CD4-positive, alpha-beta T cell treated with Interferon alpha-2 for 1 hour (primary cell): ENCODE data around the gene IMPDH1.

Source experiments
- DNase-seq, 2 donors: peaks; one replicate each; pipeline ENCODE4 v3.0.0-alpha.2; 2020 to 2022

IMPDH1 gene

DNA sequence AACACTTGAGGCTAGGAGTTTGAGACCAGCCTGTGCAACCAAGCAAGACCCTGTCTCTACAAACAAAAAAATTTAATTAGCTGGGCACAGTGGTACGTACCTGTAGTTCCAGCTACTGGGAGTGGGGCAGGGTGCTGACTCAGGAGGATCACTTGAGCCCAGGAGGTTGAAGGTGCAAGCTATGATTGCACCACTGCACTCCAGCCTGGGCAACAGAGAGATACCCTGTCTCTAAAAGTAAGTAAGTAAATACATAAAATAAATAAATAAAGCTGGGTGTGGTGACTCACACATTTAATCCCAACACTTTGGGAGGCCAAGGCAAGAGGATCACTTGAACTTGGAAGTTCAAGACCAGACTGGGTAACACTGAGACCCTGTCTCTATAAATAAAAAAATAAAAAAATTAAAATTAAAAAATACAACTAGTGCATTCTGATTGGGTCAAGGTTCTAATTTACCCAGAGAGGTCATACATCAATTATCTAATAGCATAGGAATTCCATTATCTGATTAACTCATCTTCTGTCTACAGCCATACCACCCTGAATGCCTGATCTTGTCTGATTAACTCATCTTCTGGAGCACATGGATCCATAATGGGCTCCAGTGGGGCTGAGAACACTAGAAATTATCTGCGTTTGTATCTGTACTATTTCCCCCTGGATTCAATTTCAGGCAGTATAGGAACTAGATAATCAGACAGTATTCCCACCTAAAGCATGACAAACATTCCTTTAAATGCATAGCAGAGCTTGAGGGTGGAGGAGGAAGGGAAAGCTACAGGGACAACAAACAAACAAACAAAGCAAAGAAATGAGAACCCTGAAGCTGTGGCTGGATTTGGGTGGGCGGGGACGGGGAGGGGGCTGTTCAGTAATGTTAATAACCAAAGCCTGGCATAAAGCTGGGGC, 24.9 kb upstream of the IMPDH1 start:
- no peak for DNase-seq

- DNase-seq, result no peak
Measured at GRCh38 chr7:128431754-128432153, 22.0 kb upstream of the IMPDH1 start.

GRCh38 chr7:128431221-128431620, 21.4 kb upstream of the IMPDH1 start:
- no peak for DNase-seq

DNA sequence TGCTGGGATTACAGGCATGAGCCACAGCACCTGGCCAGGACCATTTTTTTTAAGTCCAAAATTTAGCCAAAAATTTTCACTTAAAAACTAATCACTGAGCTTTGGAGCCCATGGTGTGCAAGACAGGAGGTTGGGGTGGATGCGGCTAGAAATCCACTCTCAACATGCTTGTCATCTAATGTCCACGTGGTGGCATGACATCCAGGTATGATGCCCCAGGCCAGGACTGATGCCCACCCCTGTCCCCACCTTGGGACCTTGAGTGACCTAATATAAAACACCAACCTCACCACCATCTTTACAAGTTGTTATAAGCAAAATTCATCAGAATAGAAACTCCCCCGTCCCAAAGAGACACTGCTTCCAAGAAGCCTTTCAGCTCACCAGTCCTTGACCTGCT, 20.4 kb upstream of the IMPDH1 start:
- DNase-seq, result no peak

- DNase-seq, result peak in 1 of 2 donors; percentile 70
Measured at GRCh38 chr7:128427289-128427891, 17.6 kb upstream of the IMPDH1 start.

DNA sequence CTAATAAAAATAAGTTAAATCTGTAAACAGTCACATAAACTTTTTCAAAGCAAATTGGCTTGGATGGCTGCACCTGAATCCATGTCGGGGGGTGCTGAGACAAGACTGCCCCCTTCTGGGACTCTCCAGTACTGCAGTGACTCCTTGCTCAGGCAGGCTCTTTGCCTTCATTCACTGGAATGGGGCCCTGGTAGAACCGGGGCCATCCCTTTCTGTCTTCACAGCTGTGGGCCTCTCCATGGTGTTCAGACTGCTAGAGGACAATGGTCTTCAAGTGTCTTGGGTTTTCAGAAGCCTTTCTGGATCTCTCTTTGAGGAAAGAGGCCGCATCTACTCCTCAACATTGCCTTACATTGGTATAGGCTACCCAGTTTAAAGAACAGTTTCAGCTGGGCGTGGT, 16.1 kb upstream of the IMPDH1 start:
- DNase-seq, result peak; percentile 72 to 83

DNA sequence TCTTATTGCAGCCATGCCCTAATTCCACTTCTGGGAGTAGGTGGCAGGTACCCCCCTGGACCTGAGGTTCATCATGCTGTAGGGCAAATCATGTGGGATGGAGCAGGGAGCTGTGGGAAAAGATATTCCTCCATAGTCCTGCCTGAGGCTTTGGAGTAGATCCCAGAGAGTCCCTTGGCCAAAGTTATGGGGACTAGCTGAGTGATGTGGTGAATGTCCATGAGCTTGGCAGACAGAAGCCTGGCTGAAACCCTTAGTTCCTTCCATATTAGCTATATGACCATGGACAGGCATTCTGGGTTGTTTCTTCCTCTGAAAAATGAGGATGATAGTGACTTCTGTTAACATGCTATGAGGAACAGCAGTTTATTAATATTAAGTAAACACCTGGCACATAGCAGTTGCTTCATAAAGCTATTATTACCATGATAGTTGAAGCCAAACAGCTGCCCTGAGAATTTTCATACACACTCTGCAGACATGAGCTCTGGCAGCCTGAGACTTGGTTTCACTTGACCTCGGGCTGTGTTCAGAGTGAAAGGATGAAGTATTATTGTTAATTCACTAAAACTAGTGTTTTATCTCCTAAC, 15.0 kb upstream of the IMPDH1 start:
- no peak for DNase-seq

GRCh38 chr7:128422842-128423241, 13.1 kb upstream of the IMPDH1 start:
- DNase-seq, result peak; percentile 39 to 58

- DNase-seq, result no peak
Measured at GRCh38 chr7:128422037-128422436, 12.3 kb upstream of the IMPDH1 start.

DNA sequence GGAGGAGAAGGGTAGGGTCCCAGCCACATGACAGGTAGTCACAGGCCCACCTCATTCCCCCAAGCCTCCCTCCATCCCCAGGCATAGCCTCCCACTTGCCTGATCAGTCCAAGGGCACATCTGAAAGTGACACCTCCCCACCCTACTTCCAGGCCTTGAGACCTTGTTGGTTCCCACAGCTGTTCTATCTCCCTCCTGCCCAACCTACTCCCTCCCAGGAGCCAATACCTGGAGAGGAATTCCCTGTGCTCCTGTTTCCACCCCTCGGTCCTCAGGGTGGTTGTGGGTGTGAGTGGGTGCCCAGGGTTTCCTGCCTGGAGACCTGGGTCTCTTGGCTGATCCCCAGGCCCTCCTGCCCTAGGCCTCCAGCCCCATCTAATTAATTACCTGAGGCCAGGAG, 11.6 kb upstream of the IMPDH1 start:
- DNase-seq, result no peak

DNA sequence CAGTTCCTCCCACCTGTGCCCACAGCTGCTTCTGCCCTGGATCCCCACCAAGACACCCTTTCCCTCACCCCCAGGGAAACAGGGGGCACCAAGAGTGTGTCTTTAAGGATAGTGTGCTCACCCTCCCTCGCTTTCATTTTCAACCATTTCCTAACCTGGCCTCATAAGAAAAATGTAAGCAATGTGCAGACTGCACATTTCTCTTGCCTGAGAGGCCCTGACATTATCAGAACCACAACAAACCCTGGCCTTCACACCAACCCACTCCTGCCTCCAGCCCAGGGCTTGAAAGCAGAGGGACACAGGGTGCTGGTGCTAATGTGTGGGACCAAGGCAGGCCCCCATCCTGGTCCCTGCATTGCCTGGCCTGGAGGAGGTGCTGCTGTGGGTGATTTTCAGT, 11.0 kb upstream of the IMPDH1 start:
- DNase-seq, result no peak

DNA sequence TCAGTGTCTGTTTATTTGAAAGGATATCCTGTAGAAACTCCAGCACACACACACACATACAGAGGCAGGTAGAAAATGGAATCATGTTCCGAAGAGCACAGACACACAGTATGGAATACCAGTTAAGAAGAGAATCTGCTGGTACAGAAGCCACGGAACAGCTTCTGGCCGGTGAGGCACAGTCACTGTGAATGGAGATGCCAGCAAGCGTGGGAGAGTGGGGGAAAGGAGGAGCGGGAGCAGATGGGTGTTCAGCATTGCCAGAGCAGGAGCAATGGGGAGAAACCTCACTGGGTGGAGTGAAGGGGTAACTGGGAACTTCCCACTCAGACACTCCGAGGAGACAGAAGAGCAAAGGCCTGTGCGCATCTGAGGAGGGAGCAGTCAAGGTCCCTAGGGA, 9.5 kb upstream of the IMPDH1 start:
- no peak for DNase-seq

GRCh38 chr7:128417071-128417470, 7.3 kb upstream of the IMPDH1 start:
- DNase-seq, result no peak

GRCh38 chr7:128415217-128415785, 5.5 kb upstream of the IMPDH1 start:
- no peak for DNase-seq

DNA sequence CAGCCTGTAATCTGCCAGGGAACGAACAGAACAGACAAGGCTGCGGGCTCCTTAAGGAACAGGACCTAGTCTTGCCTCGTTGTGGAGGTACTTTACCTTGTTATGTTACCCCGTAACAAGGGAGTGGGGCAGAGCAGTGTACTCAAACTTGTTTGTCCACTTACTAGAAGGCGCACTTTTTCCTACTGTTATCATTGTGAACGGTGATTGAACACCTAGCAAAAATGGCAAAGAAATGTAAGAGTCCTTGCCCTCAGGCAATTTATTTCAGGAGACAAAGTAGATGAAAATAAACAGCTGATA, 620 bp upstream of the IMPDH1 start:
- DNase-seq, result no peak

DNA sequence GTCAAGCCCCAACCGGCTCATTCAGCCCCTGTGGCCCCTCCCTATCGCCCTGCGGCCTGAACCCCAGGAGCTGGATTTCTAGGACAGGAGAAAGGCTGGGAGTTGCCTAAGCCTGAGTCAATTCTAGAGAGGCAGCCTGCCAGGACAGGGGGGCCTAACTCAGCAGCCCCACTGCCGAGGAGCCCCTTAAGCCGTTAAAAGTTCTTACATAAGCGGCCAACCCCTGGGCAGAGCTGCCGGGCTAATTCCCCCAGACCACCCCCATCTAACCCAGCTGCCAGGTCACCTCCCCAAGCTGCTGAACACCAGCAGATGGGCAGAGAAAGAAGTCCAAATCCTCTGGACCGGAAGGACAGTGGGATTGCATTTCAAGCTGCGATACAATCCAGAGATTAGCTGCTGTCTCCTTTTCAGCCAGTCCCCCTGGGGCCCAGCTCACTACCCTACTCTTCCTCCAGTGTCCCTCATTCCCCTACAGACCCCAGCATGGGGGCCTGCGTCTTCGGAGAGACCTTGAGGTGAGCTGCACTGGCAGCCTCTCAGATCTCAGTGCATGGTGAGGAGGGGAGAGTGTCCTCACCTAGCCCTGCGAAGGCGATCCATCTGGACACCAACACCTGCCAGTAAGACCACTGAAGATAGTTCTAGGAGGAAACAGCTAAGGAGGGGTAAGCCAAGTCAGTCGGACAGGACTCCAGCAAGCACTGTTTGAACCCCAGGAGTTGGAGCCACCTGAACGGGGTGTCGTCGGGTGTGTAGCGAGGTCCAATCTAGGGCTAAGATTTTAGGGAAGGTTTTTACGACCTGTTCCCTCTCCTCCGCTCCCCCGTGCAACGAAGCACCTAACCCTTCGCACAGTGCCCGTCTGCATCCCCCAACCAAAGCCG, 830 bp downstream of the IMPDH1 start:
- no peak for DNase-seq

GRCh38 chr7:128407751-128408708, 1.8 kb downstream of the IMPDH1 start:
- DNase-seq, result no peak

DNA sequence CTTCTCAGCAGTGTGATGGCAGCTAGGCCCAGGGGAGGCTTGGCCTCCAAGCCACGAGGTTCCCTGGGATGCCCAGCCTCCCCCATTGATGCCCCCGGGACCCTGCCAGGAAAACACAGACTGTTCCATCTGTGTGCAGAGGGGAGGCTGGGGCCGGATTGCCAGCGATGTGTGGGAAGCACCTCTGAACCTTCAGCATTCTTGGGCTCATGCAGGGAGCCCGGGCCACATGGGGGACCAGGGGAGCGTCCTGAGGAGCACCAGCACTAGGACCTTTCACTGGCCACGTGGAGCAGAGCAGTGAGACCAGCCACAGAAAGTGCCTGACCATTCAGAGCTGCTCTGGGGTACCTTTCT, 2.6 kb downstream of the IMPDH1 start:
- no peak for DNase-seq

DNA sequence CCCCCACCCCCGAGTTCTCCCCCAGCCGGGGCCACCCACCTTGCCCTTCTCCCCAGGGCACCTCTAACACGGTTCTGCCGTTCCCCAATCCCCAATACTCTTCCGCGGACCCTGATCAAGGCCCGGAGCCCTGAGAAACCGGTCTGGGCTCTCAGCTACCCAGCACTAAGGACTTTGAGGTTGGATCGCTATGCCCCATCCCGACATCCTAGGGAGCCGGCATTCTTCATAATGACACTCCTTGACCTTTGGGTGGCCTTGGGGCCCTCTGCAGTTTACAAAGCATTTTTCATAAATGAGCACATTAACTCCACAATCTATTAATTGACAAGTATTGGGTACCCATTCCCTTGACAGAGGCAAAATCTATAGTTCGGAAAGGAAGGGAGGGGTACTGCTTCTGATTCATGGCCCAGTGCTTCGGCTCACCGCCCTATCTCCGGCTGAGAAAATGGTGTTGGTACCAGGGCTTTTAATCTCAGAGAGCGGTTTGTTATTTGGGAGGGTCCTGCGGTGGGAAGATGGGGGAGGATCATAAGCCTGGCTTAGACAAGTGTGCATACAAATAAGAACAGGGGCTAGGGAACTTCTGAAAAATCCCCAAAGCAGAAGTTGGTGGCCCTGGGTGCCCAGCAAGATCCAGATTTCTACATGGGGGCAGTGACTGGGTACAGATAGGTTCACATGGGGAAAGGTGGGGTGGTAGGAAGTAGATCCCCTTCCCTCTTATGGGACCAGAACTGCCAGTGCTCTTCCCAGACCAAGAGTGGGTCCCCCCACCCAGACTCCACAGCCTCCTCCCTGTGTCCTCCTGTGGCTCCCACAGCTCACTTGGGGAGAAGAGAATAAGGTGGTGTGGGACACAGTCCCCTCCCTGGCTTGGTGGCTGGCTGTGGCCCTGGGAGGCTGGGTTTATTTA, 3.2 kb downstream of the IMPDH1 start:
- no peak for DNase-seq

DNA sequence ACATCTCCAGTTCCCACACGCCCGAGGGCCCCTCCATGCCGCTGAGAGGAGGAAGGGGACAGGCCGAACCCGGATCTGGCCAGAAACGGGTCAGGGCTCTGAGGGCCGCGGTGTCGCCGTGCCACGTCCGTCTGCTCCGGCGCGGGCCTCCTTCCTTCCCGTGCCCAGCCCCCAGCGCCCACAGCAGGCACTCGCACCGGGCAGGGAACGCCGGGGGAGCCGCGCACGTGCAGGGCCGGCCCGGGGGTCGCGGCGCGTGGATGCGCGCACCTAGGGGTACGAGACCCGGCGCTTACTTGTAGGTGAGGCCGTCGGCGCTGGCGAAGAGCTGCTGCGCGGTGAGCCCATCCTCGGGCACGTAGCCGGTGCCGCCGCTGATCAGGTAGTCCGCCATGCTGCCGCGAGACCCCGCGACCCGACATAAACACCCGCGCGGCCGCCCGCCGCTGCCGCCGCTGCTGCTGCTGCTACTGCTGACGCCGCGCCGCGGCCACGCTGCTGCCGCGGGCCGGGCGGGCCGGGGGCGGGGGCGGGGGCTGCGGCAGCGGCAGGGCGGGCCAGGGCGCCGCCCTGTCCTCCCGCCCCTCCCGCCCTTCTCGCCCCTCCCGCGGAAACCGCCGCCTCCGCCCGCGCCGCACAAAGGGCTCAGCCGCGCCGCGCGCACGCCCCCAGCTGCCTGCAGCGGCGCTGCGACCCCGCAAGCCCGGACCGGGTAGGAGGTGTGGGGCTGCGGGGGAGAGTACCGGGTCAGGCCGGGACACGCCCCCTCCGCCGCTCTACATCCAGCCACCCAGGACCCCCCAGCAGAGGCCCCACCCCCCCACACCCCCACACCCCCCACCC, 4.1 kb downstream of the IMPDH1 start:
- DNase-seq, result peak; percentile 51 to 75
